NCI-H774 (cell line): Measurements from ENCODE around the gene ZNF521.

Source experiments
- DNase-seq: peaks from one replicate; lab custom pipeline; 2025; lab: John Stamatoyannopoulos, UW

The ZNF521 gene

GRCh38 chr18:25125680-25126079 lies 226.3 kb downstream of the ZNF521 start:
- DNase-seq = no peak

GRCh38 chr18:25123438-25124232 lies 228.3 kb downstream of the ZNF521 start:
- no peak for DNase-seq

- no peak for DNase-seq
Measured at GRCh38 chr18:25121442-25121841, 230.5 kb downstream of the ZNF521 start.

DNA sequence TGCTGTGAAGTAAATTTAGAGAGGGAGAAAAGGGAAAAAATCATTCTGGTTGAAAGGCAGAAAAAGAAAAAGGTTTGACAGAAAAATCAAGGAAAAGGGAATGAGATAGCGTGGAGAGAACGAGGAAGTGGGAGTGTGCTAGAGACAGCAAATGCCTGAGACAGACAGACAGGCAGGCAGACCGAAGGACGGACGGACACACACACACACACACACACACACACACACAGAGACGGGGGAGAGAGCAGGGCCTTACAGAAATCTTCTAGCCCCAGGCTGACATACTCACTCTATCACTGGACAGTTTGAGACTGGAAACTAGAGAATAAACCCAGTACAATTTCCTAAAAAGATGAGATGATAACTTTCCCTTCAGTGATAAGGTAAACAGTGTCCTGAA lies 238.4 kb downstream of the ZNF521 start:
- DNase-seq = no peak

- DNase-seq = no peak
Measured at GRCh38 chr18:25112821-25113434, 239.0 kb downstream of the ZNF521 start.

GRCh38 chr18:25111377-25112288 lies 240.3 kb downstream of the ZNF521 start:
- no peak for DNase-seq

DNA sequence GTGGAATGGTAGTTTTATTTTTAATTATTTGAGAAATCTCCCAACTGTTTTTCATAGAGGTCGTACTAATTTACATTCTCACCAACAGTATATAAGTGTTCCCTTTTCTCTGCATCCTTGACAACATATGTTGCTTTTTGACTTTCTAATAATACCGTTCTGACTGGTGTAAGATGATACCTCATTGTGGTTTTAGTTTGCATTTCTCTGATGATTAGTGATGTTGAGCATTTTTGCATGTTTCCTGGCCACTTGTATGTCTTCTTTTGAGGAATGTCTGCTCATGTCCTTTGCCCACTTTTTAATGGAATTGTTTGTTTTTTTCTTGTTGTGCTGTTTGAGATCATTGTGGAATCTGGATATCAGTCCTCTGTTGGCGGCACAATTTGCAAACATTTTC lies 242.5 kb downstream of the ZNF521 start:
- no peak for DNase-seq

DNA sequence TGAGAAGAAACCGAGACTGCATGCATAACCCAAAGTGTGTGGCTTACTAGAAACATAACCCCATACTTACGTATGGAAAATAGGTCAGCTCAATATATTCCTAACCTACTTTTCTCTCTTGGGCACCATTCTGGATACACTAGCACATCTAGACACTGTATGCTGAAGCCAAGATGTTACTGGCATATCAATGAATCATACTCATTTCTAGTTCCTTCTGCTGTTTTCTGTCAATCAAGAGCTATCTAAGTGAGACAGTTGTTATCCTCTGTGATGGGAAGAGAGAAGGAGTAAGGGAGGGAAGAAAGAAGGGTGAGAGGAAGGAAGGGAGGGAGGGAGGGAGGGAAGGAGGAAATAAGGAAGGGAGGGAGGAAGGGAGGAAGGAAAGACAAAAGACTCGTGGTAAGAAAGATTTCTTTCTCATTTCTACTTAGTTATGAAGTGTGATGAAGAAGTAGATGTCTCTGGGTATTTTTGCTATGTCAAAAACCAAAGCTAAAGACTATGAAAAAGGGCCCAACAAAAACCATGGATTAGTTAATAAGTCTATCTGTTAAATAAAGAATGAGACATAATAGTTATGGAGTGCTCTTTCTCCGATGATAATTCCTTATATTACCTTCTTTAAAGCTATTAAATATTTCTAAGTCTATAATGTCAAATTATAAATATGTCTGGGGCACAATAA lies 248.4 kb downstream of the ZNF521 start:
- no peak for DNase-seq

GRCh38 chr18:25102662-25103061 lies 249.3 kb downstream of the ZNF521 start:
- DNase-seq = no peak

GRCh38 chr18:25100418-25100817 lies 251.5 kb downstream of the ZNF521 start:
- DNase-seq = no peak

DNA sequence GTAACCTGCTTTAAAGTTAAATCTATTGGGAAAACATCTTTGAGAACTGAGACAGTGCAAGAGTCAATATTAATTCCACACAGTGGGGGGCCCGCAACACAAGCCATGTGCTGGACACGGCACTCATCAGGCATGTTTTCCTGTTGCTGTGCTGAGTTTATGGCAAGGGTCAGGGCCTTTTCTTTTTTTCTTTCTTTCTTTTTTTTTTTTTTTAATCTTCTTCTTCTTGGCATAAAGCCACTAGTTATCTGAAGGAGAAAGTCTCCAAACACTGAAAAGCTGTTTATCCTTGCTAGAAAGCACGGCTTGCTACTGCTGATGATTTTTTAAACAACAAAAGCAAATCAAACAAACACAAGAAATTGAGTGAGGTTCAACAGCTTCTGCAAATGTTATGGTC lies 252.1 kb downstream of the ZNF521 start:
- no peak for DNase-seq

GRCh38 chr18:25097569-25098056 lies 254.4 kb downstream of the ZNF521 start:
- no peak for DNase-seq

DNA sequence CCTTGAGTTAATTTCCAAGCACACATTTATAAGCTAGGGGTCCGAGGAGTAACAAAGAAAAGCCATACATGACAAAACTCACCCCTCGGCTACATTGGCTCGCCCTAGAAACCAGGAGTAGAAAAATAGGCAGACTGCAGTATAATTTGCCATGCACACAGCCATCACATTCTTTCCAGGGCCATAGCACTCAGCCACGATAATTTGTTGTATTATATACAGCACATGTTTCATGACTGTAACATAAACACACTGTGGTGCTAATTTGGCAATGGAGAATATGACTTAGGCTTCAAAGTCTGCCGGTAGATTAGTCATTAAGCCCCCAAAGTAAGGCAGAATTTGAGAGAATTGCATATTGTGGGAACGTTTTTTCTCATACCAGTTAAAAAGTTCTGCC lies 254.9 kb downstream of the ZNF521 start:
- no peak for DNase-seq

GRCh38 chr18:25093141-25093540 lies 258.8 kb downstream of the ZNF521 start:
- no peak for DNase-seq

DNA sequence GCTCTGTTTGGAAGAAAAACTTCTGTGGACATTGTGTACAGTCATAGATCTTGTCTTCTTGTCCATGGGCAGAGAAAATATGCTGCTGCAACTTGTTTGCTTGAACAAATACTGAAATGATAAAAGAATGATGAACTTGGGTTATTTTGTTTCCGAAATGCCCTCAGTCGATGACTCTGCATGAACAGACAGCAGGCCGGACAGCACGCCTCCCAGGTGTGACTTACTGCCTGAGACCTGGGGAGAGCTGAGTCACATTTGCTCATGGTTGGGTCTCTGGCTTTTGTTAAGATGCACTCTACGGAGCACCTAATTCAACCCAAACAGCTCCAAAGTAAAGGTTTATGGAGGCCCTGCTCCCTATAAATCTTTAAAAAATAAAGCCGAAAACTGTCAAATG lies 262.5 kb downstream of the ZNF521 start:
- no peak for DNase-seq

DNA sequence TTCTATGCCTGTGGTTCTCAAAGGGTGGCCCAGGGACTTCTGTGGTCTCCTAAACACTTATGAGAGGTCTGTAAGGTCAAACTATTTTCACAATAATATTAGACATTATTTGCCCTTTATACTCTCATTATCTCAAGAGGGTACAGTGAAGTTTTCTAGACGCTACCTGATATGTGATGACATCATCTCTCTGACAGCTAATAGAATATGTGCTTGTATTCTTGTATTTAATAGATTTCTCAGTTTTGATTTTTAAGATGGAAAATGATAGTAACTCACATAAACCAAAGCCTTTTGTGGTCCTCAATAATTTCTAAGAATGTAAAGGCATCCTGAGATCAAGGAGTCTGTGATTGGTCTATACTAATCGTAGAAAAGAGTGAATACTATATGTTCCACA lies 265.1 kb downstream of the ZNF521 start:
- no peak for DNase-seq

DNA sequence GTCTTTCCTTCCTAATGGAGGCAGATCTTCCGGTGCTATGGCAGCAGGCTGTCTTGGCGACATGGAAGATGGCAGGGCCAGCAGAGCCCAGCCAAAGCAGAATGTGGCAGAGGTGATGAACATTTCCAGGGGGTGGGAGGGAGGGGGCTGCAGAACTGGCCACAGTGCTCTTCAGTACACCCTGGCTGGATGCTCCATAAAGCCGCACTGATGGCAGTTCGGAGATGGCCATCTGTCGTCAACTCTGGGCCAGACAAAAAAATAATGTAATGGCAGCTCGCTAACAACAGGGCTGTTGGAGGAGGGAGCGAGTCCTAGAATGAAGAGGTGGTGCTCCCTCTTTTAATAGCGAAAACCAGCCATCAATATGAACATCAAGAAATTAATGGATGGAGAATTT lies 271.0 kb downstream of the ZNF521 start:
- no peak for DNase-seq

GRCh38 chr18:25080211-25080610 lies 271.8 kb downstream of the ZNF521 start:
- DNase-seq = no peak

GRCh38 chr18:25077944-25078723 lies 273.8 kb downstream of the ZNF521 start:
- no peak for DNase-seq

DNA sequence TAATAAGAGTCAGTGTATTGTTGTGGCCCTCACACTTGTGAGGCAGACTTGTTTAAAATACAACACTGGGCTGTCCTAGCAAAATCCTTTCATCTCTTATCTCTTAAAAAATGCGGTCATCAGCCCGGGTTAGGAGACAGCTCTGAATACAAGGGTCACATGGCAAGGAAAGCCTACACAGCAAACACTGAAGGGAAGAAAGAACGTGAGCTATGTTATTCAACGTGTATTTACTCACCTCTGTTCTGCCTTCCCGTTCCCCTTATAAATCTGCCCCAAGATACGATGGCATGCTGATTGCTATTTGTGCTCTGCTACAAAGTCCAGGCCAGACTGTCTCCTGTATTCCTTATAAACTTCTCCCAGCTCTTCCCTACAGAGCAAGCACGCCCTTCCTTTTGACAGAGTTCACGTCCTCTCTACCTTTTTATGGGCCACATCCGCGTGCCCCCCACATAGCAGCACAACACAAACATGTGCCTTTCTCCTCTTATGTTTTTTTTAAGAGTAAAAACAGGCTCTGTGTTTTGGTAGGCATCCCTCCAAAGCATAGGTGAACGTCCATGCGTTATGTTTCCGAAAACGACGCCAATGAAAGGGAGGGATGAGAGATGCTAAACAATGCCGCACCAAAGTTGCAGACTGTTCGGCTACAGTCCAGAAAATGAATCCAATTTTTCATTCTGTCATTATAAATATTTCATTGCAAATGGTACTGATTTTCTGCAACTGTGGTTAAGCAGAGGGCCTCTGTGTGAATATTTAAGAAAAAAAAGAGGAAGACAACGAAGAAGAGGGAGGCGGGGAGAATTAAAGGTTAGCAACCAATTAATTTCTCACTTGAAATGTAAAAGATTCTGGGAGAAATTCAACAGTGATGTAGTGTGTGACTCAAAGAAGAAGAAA lies 274.7 kb downstream of the ZNF521 start:
- DNase-seq = no peak
